ENCODE data around the gene DIP2C.

Gene DIP2C

DNA sequence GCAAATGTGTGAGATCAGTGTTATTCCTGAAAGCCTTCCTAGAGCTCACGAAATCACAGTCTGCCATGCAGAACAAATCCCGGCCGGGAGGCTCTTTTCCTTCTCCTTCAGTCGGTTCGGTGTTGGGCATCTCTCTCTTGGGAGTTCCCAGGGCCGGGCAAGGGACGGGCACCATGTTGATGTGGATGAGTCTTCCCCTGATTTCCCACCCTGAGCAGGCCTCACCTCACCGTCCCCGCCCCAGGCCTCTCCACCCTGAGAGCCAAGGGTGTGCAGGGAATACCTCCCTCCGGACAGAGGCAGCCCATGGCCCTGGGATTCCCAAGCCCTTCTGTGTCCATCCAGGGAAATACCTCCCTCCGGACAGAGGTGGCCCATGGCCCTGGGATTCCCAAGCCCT is 28.0 kb upstream of the DIP2C start:
- TF ChIP-seq, protein P1, sequence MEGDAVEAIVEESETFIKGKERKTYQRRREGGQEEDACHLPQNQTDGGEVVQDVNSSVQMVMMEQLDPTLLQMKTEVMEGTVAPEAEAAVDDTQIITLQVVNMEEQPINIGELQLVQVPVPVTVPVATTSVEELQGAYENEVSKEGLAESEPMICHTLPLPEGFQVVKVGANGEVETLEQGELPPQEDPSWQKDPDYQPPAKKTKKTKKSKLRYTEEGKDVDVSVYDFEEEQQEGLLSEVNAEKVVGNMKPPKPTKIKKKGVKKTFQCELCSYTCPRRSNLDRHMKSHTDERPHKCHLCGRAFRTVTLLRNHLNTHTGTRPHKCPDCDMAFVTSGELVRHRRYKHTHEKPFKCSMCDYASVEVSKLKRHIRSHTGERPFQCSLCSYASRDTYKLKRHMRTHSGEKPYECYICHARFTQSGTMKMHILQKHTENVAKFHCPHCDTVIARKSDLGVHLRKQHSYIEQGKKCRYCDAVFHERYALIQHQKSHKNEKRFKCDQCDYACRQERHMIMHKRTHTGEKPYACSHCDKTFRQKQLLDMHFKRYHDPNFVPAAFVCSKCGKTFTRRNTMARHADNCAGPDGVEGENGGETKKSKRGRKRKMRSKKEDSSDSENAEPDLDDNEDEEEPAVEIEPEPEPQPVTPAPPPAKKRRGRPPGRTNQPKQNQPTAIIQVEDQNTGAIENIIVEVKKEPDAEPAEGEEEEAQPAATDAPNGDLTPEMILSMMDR (conservative IDR thresholded peaks at IDR 0.05; ENCODE audit: low read depth), result no peak
- DNase-seq (ENCODE audit: low spot score), result no peak
- ChIA-PET POLR2A (ENCODE audit: low non-redundant PET) (no interaction called here), CTCF (no interaction called here)
- no peak overlapping the region for H3K27ac ChIP-seq

- POLR2A ChIA-PET (ENCODE audit: low non-redundant PET), result no interaction called here
Observed at GRCh38 chr10:716821-717220, 27.4 kb upstream of the DIP2C start.

GRCh38 chr10:714214-714613 is 24.7 kb upstream of the DIP2C start:
- TF ChIP-seq, protein P1 (conservative IDR thresholded peaks at IDR 0.05; ENCODE audit: low read depth), result no peak
- DNase-seq (ENCODE audit: low spot score), result no peak
- H3K27ac ChIP-seq, result no peak overlapping the region
- CTCF ChIA-PET, result no interaction called here
- POLR2A ChIA-PET (ENCODE audit: low non-redundant PET), result no interaction called here

More at GRCh38 chr10:716821-717220, 27.4 kb upstream of the DIP2C start:
- no peak for DNase-seq (ENCODE audit: low spot score)
- H3K27ac ChIP-seq, result no peak overlapping the region
- CTCF ChIA-PET, result no interaction called here
- TF ChIP-seq, protein P1 (conservative IDR thresholded peaks at IDR 0.05; ENCODE audit: low read depth), result no peak

- no peak overlapping the region for H3K27ac ChIP-seq
- ChIA-PET CTCF (no interaction called here), POLR2A (ENCODE audit: low non-redundant PET) (no interaction called here)
- no peak for DNase-seq (ENCODE audit: low spot score)
- TF ChIP-seq, protein P1 (conservative IDR thresholded peaks at IDR 0.05; ENCODE audit: low read depth), result no peak
Observed at GRCh38 chr10:712575-712974, 23.1 kb upstream of the DIP2C start.

DNA sequence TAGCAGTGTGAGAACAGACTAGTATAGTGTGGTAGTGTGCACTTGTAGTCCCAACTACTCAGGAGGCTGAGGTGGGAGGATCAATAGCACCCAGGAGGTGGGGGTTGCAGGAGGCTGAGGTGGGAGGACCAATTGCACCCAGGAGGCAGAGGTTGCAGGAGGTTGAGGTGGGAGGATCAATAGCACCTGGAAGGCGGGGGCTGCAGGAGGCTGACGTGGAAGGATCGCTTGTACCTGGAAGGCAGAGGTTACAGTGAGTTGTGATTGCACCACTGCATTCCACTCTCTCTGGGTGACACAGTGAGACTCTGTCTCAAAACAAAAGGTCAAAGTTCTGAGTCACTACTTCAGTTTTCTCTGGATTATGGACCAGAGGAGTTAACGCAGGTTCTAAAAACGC is 22.6 kb upstream of the DIP2C start:
- ChIA-PET POLR2A (ENCODE audit: low non-redundant PET) (no interaction called here), CTCF (no interaction called here)
- TF ChIP-seq, protein P1 (conservative IDR thresholded peaks at IDR 0.05; ENCODE audit: low read depth), result no peak
- no peak overlapping the region for H3K27ac ChIP-seq
- DNase-seq (ENCODE audit: low spot score), result no peak

GRCh38 chr10:707861-708260 is 18.4 kb upstream of the DIP2C start:
- TF ChIP-seq, protein P1 (conservative IDR thresholded peaks at IDR 0.05; ENCODE audit: low read depth), result no peak
- no peak overlapping the region for H3K27ac ChIP-seq
- POLR2A ChIA-PET (ENCODE audit: low non-redundant PET), result no interaction called here
- no peak for DNase-seq (ENCODE audit: low spot score)
- CTCF ChIA-PET, result no interaction called here

- ChIA-PET CTCF (no interaction called here), POLR2A (ENCODE audit: low non-redundant PET) (no interaction called here)
- TF ChIP-seq, protein P1 (conservative IDR thresholded peaks at IDR 0.05; ENCODE audit: low read depth), result no peak
- DNase-seq (ENCODE audit: low spot score), result no peak
- H3K27ac ChIP-seq, result no peak overlapping the region
Observed at GRCh38 chr10:707456-707855, 18.0 kb upstream of the DIP2C start.
